HG02973 (cell line): Measurements from ENCODE around the gene SNCA.

ENCODE experiments used
- ATAC-seq: cut with Tn5 transposase; IDR thresholded peaks from one replicate; pipeline ENCODE4 v1.9.1; 2021; ENCODE audit warnings: moderate library complexity; ENCODE audit not compliant: unreplicated experiment

Gene SNCA

DNA sequence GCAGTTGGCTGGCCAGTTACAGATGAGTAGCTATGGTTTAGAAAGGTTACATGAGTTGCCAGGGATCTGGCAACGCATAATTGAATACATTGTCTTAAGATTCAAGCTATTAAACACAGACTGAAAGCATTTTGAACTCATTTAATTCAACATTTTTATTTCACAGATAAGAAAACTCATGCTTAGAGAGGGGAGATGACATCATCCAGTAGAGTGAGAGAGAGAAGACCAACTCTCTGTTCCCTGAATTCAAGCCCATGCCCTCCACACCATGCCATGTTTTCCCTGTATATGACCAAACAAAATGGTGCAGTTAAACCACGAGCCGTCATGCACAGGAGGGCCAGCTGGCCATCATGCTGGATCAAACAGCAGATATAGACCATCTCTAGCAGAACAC lies 22.6 kb downstream of the SNCA start:
- no peak for ATAC-seq

- no peak for ATAC-seq
These were observed 23.8 kb downstream of the SNCA start for GRCh38 chr4:89813197-89813596.

DNA sequence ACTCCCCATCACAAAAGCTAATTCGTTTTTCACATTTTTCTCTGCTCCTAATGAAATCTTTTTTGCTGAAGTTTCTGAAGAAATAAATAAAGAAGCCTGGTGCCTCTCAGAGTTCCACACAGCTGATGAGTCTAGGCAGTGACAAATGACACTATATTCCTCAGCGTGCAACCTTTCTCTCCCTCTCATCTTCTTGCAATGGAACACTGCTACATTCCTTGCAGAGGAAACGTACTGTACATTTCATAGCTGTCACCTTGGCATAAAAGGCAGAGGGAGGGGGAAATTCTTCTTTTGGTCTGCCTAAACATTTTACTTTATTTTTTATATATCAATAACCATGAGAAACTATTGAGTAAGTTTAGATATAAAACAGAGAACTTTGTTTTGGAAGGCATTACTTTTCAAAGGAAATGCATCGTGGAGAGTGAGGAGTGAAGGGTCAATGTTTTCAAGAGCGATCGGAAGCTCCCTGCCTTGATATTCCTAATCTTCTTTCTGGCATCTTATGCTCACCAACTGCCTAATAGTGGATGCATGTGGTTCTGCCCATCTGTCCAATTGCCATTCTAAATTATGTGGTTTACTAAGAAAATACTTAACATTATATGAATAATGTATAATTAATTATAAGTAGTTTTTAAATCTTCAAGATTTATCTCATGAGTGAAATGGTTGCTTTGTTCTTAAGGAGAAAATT lies 29.4 kb downstream of the SNCA start:
- no peak for ATAC-seq

- no peak for ATAC-seq
These were observed 31.7 kb downstream of the SNCA start for GRCh38 chr4:89805297-89805696.

DNA sequence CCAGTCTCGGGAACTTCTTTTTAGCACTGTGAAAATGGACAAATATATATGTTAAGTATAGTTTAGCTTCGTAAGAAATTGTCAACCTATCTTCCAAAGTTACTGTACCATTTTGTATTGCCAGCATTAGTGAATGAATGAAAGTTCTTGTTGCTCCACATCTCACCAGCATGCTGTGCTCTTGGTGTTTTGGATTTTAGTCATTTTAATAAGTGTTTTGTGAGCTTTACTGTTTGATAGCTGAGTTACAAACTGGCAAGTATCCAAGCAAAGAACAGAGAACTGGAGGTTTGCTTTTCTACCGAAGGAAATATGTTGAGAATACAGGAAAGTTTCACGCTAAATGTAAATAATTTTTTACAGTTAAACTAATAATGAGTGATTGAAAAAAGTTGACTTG lies 33.0 kb downstream of the SNCA start:
- ATAC-seq, result no peak

GRCh38 chr4:89803036-89803435 lies 33.9 kb downstream of the SNCA start:
- no peak for ATAC-seq

DNA sequence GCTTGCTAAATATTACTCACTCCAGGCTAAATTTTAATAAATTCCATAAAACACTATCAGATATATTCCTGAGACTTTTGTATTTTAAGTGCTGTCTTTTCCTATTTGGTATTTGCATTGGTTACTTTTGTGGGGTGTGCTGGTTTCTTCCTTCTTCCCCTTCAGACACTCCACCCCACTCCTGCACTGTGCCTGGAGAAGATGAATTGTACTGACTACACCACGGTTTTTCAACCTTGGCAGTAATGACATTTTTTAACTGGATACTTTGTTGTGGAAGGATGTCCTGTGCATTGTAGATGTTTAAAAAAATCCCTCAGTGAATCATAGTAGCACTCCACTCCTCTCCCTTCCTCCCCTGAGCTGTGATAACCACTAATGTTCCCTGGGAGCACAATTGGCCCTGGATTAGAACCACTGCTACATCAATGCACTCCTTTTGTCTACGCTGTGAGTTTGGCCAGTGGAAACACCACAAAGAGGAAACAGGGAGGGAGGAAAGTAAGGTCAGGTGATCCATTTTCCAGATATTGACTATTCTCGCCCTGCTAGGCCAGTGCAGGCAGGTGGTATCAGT lies 36.3 kb downstream of the SNCA start:
- no peak for ATAC-seq

GRCh38 chr4:89800012-89800516 lies 36.9 kb downstream of the SNCA start:
- no peak for ATAC-seq

GRCh38 chr4:89799071-89799470 lies 37.9 kb downstream of the SNCA start:
- ATAC-seq, result no peak

GRCh38 chr4:89797117-89797516 lies 39.8 kb downstream of the SNCA start:
- ATAC-seq, result no peak

DNA sequence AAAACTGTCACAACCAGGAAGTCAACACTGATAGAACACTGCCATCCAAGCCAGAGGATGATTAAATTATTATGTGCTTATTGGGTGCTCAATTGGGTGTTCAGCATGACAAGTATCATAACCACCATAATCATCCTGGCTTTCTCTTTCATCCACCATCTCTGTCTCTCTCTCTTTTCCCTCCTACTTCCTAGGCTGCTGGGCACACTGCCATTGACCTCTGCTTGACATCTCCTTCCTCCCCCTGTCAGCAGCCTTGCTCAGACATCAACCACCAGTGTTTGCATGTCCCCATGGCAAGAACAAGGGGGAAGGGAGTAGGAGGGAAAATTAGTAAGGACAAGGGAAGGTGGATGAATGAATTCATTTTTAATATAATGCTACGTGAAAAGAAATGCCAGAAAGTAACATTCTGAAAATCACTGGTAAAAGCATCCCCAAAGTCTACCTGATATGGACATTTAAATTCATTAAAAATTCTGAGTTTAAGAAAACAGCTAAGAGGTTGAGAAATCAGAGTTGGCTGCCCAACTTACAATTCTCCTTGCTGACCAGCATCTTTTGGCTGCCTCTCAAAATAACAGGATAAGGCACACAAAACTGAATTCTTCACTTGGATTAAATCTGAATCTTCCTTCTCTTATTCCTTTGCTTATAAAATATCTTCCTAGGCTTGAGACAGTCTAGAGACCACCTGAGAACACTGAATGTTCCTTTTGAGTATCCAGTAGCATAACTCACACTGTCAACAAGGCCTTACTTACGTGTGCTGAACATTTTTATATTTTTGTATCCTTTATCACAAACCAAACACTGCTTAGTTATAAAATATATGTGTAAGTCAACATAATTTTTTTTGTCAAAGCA lies 48.5 kb downstream of the SNCA start:
- ATAC-seq, result no peak

DNA sequence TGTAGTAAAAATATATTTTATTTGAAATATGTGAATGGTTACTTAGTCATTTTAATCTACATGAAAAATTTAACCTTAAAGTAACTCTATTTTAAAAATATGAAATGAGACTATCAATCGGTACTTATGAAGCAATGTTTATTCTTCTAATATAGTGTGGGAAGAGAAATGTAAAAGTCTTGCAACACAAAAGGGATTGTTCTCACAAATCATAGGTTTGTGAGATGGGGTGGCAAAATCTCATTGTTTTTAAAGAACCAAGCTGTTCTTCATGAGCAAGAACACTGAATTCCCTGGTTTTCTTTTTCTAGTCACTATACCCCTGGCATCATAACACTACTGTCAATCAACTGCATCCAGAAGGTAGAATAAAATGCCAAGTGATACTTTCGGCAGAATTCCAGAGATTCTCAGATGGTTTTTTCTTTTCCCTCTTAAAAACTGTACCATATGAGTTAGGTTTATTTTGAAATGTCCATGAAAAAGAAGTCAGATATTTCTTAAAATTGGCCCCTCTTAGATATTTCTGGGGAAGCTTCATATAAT lies 52.2 kb downstream of the SNCA start:
- ATAC-seq, result no peak

DNA sequence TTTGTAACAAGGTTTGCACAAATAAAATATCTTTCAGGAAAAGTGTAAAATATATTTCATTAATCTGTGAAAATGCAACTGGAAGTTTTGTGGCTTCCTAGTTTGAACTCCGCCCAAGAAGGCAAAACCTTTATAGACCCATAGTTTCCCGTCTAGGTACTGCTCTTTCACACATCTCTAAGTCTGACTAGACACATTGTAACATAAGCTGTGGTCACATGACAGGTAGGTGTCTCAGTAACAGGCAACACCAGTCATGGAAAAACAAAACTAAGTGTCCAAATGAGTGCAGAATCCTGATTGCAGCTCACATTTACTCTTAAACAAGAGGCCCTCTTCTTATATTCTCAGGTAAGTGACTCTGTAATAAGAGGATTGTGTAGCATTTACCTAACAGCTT lies 55.6 kb downstream of the SNCA start:
- no peak for ATAC-seq

DNA sequence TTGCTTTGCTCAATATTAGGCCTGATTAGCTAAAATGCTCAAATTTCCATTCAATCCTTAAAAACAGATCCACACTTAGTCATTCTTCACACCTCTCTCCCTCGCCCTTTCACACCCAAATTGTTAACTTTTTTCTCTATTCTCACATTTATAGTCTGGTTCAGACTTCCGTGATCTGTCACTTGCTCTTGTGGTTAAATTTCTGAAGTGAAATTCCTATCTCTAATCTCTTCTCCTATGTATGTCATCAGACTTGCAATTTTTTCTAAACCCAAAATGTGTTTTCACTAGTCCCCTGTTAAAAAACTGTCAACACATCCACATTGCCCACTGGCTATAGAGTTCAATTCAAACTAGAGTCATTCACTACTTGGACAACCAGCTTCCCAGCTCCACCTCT lies 63.2 kb downstream of the SNCA start:
- ATAC-seq, result no peak

GRCh38 chr4:89769856-89770255 lies 67.1 kb downstream of the SNCA start:
- ATAC-seq, result no peak

GRCh38 chr4:89767924-89768323 lies 69.0 kb downstream of the SNCA start:
- no peak for ATAC-seq

- no peak for ATAC-seq
These were observed 71.0 kb downstream of the SNCA start for GRCh38 chr4:89765966-89766365.

DNA sequence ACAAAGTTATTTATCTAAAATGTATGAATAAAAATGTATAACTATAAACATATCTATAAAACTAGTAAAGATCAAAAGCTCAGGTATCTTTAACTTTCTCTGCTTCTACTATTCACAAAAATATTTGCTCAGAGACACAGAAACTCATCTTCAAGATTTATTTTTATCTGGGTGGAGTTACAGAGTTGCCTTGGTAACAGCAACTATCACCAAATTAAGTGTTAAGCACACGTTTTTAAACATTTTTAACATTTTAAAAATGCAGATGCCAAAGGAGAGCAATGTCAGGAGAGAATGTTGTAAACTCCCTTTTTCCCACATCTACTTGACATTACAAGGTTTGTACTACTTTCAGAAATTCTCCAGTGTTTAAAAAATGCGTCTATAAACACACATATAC lies 71.4 kb downstream of the SNCA start:
- ATAC-seq, result no peak

DNA sequence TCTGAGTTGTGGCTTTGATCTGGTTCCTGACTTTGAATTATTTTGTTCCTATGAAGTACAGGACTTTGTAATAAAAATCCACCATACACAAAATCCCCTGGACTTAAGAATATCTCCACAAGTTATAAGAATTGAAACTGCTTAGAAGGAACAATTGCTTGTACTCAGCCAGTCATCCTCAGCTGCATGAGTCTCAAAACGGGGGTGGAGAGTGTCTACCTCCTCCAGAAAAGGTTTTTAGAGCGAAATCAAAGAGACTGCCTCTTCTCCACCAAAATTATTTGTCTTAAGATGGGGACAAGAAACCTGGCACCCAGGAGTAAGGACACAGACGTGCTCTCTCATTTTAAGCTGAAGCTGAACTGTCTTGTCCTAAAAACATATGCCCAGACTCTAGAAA lies 74.7 kb downstream of the SNCA start:
- no peak for ATAC-seq

GRCh38 chr4:89759426-89759825 lies 77.5 kb downstream of the SNCA start:
- no peak for ATAC-seq

DNA sequence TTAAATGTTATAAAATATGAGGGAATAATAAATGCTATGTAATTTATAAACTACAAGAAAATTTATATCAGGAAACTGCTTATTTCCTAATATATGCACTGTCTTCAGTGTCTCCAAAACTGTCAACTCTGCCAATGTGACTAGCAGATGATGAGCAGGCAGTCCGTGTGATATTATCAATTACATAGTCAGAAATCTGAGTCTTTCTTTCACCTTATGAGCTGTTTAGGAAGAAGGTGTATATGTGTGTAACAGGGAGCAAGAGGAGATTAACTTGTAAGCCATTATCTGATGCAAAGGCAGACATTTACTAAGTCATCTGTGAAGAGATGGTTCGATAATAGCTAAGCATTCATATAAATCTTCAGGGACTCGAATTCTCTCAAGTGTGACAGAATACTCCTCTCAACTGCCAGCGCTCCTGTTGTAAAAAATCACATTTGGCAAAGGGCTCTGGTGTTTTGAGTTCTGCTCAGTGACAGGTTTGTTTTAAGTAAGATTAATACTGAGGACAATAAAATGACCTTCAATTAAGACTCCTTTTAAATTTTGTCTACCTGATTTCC lies 79.7 kb downstream of the SNCA start:
- no peak for ATAC-seq
